T-helper 1 cell treated with Interleukin-12 subunit alpha and Interleukin-12 subunit beta and Interleukin-4 antibody, amounts not matched to agents 30 μg/mL and 1 μg/mL, for 36 hours (primary cell): ENCODE results near the gene SHOX.

Experiments
- H3K27ac Mint-ChIP-seq: one replicate; pipeline ENCODE4 v1.8.0; 2021; ENCODE audit warnings: mild to moderate bottlenecking, mixed read lengths
- H3K27me3 Mint-ChIP-seq: one replicate; pipeline ENCODE4 v1.8.0; 2021; ENCODE audit warnings: low read depth, mixed read lengths
- H3K36me3 Mint-ChIP-seq: one replicate; pipeline ENCODE4 v1.8.0; 2021; ENCODE audit warnings: low read depth, mixed read lengths
- H3K4me1 Mint-ChIP-seq: one replicate; pipeline ENCODE4 v1.8.0; 2021; ENCODE audit warnings: low read depth, mixed read lengths
- H3K4me3 Mint-ChIP-seq: one replicate; pipeline ENCODE4 v1.8.0; 2021; ENCODE audit warnings: mild to moderate bottlenecking, moderate library complexity, mixed read lengths
- H3K9me3 Mint-ChIP-seq: one replicate; pipeline ENCODE4 v1.8.0; 2021; ENCODE audit warnings: mixed read lengths

Gene SHOX

GRCh38 chrX:685120-686032 lies 54.8 kb downstream of the SHOX start:
- no peak overlapping the region for H3K4me3 Mint-ChIP-seq
- H3K4me1 Mint-ChIP-seq = no peaks in the 10 kb centered on the region
- peaks cover 37% of the 10 kb centered on the region for H3K9me3 Mint-ChIP-seq
- H3K27ac Mint-ChIP-seq = no peak overlapping the region
- H3K27me3 Mint-ChIP-seq = no peaks in the 10 kb centered on the region
- H3K36me3 Mint-ChIP-seq = no peaks in the 10 kb centered on the region

GRCh38 chrX:689983-690382 lies 59.4 kb downstream of the SHOX start:
- H3K36me3 Mint-ChIP-seq = peaks cover 2% of the 10 kb centered on the region
- H3K4me1 Mint-ChIP-seq = no peaks in the 10 kb centered on the region
- no peaks in the 10 kb centered on the region for H3K27me3 Mint-ChIP-seq
- H3K9me3 Mint-ChIP-seq = peaks cover 33% of the 10 kb centered on the region
- H3K27ac Mint-ChIP-seq = no peak overlapping the region
- no peak overlapping the region for H3K4me3 Mint-ChIP-seq

GRCh38 chrX:694800-695199 lies 64.2 kb downstream of the SHOX start:
- Mint-ChIP-seq H3K4me1 (no peaks in the 10 kb centered on the region), H3K9me3 (peaks cover 35% of the 10 kb centered on the region), H3K27ac (no peak overlapping the region), H3K27me3 (no peaks in the 10 kb centered on the region), H3K36me3 (peaks cover 4% of the 10 kb centered on the region), H3K4me3 (no peak overlapping the region)

GRCh38 chrX:698206-698605 lies 67.6 kb downstream of the SHOX start:
- H3K27ac Mint-ChIP-seq = no peak overlapping the region
- H3K9me3 Mint-ChIP-seq = peaks cover 36% of the 10 kb centered on the region
- no peaks in the 10 kb centered on the region for H3K4me1 Mint-ChIP-seq
- H3K27me3 Mint-ChIP-seq = no peaks in the 10 kb centered on the region
- H3K36me3 Mint-ChIP-seq = peaks cover 4% of the 10 kb centered on the region
- no peak overlapping the region for H3K4me3 Mint-ChIP-seq

GRCh38 chrX:700936-701335 lies 70.3 kb downstream of the SHOX start:
- H3K9me3 Mint-ChIP-seq = peaks cover 32% of the 10 kb centered on the region
- no peaks in the 10 kb centered on the region for H3K4me1 Mint-ChIP-seq
- no peak overlapping the region for H3K4me3 Mint-ChIP-seq
- H3K36me3 Mint-ChIP-seq = peaks cover 2% of the 10 kb centered on the region
- no peak overlapping the region for H3K27ac Mint-ChIP-seq
- H3K27me3 Mint-ChIP-seq = no peaks in the 10 kb centered on the region

- H3K4me1 Mint-ChIP-seq = no peaks in the 10 kb centered on the region
- H3K36me3 Mint-ChIP-seq = peaks cover 2% of the 10 kb centered on the region
- no peak overlapping the region for H3K4me3 Mint-ChIP-seq
- H3K9me3 Mint-ChIP-seq = peaks cover 32% of the 10 kb centered on the region
- no peaks in the 10 kb centered on the region for H3K27me3 Mint-ChIP-seq
- H3K27ac Mint-ChIP-seq = no peak overlapping the region
Measured at GRCh38 chrX:701673-702072, 71.1 kb downstream of the SHOX start.

GRCh38 chrX:703466-703865 lies 72.9 kb downstream of the SHOX start:
- no peak overlapping the region for H3K4me3 Mint-ChIP-seq
- peaks cover 31% of the 10 kb centered on the region for H3K9me3 Mint-ChIP-seq
- H3K27me3 Mint-ChIP-seq = no peaks in the 10 kb centered on the region
- no peaks in the 10 kb centered on the region for H3K4me1 Mint-ChIP-seq
- no peak overlapping the region for H3K27ac Mint-ChIP-seq
- H3K36me3 Mint-ChIP-seq = no peaks in the 10 kb centered on the region

- H3K4me1 Mint-ChIP-seq = no peaks in the 10 kb centered on the region
- H3K27me3 Mint-ChIP-seq = no peaks in the 10 kb centered on the region
- H3K36me3 Mint-ChIP-seq = no peaks in the 10 kb centered on the region
- peaks cover 29% of the 10 kb centered on the region for H3K9me3 Mint-ChIP-seq
- no peak overlapping the region for H3K4me3 Mint-ChIP-seq
- no peak overlapping the region for H3K27ac Mint-ChIP-seq
Measured at GRCh38 chrX:703866-704265, 73.3 kb downstream of the SHOX start.
